Trophoblast cell (in vitro differentiated cells and primary cell): ENCODE data around the gene CLDND2.

ENCODE experiments used
- DNase-seq, 2 donors: peaks; one replicate each; pipeline ENCODE4 v3.0.0-alpha.2; 2016
- H2AFZ ChIP-seq: 2 replicates; pipeline ENCODE4 v1.6.1; 2013; ENCODE audit warnings: low read length, moderate library complexity, mild to moderate bottlenecking; ENCODE audit not compliant: insufficient read depth, poor library complexity
- H2AK5ac ChIP-seq: 2 replicates; pipeline ENCODE4 v1.6.1; 2013; ENCODE audit warnings: mild to moderate bottlenecking, low read length
- H2BK120ac ChIP-seq: 2 replicates; pipeline ENCODE4 v1.6.1; 2013; ENCODE audit warnings: low read length, mild to moderate bottlenecking, moderate library complexity; ENCODE audit not compliant: insufficient read depth, poor library complexity
- H2BK12ac ChIP-seq: 2 replicates; pipeline ENCODE4 v1.6.1; 2013; ENCODE audit warnings: mild to moderate bottlenecking, low read length, moderate library complexity
- H2BK5ac ChIP-seq: 2 replicates; pipeline ENCODE4 v1.6.1; 2013; ENCODE audit warnings: low read length, low read depth, moderate library complexity, mild to moderate bottlenecking; ENCODE audit not compliant: poor library complexity
- H3K14ac ChIP-seq: 2 replicates; pipeline ENCODE4 v1.6.1; 2013; ENCODE audit warnings: mild to moderate bottlenecking, low read length
- H3K18ac ChIP-seq: 2 replicates; pipeline ENCODE4 v1.6.1; 2013; ENCODE audit warnings: mild to moderate bottlenecking, low read length
- H3K23ac ChIP-seq: 2 replicates; pipeline ENCODE4 v1.6.1; 2013; ENCODE audit warnings: low read length
- H3K27ac ChIP-seq: 2 replicates; pipeline ENCODE4 v1.5.1; 2013; ENCODE audit warnings: low read depth, mild to moderate bottlenecking, inconsistent platforms, low read length, moderate library complexity
- H3K27me3 ChIP-seq: 2 replicates; pipeline ENCODE4 v1.6.1; 2013; ENCODE audit warnings: inconsistent platforms, mild to moderate bottlenecking, low read length, moderate library complexity; ENCODE audit not compliant: insufficient read depth
- H3K36me3 ChIP-seq, 2 experiments: 1 replicate in 1 of 2; 2 replicates in 1 of 2; pipeline ENCODE4 v1.6.1; 2013; ENCODE audit warnings: low read length in 2 of 2, mild to moderate bottlenecking in 2 of 2, moderate library complexity in 1 of 2; ENCODE audit not compliant: insufficient read depth in 2 of 2, control insufficient read depth in 1 of 2
- H3K4ac ChIP-seq: 2 replicates; pipeline ENCODE4 v1.6.1; 2013; ENCODE audit warnings: low read depth, mild to moderate bottlenecking, low read length, moderate library complexity
- H3K4me1 ChIP-seq, 2 experiments: 1 replicate in 1 of 2; 2 replicates in 1 of 2; pipeline ENCODE4 v1.6.1; 2013; ENCODE audit warnings: low read length in 2 of 2, mild to moderate bottlenecking in 2 of 2, moderate library complexity in 1 of 2; ENCODE audit not compliant: insufficient read depth in 2 of 2, control insufficient read depth in 1 of 2
- H3K4me2 ChIP-seq: 2 replicates; pipeline ENCODE4 v1.6.1; 2013; ENCODE audit warnings: inconsistent platforms, mild to moderate bottlenecking, low read length, moderate library complexity
- H3K4me3 ChIP-seq: 2 replicates; pipeline ENCODE4 v1.5.1; 2013; ENCODE audit warnings: mild to moderate bottlenecking, low read depth, low read length, inconsistent platforms
- H3K79me1 ChIP-seq: one replicate; pipeline ENCODE4 v1.6.1; 2013; ENCODE audit warnings: low read length
- H3K79me2 ChIP-seq: 2 replicates; pipeline ENCODE4 v1.6.1; 2013; ENCODE audit warnings: low read length, mild to moderate bottlenecking; ENCODE audit not compliant: control insufficient read depth, insufficient read depth, poor library complexity
- H3K9ac ChIP-seq: 2 replicates; pipeline ENCODE4 v1.6.1; 2013; ENCODE audit warnings: mild to moderate bottlenecking, low read length
- H3K9me3 ChIP-seq: 2 replicates; pipeline ENCODE4 v1.6.1; 2013; ENCODE audit warnings: low read depth, mild to moderate bottlenecking, control low read depth, inconsistent platforms, low read length; ENCODE audit not compliant: insufficient read depth
- H4K12ac ChIP-seq: 2 replicates; pipeline ENCODE4 v1.6.1; 2013; ENCODE audit warnings: low read depth, mild to moderate bottlenecking, low read length, moderate library complexity
- H4K8ac ChIP-seq: 2 replicates; pipeline ENCODE4 v1.6.1; 2013; ENCODE audit warnings: low read depth, mild to moderate bottlenecking, low read length, moderate library complexity
- H4K91ac ChIP-seq: one replicate; pipeline ENCODE4 v1.6.1; 2013; ENCODE audit warnings: low read depth, mild to moderate bottlenecking, low read length, moderate library complexity
- WGBS: extraction: QIAGEN DNeasy Blood & Tissue Kit; methylation state at CpG from one replicate; pipeline ENCODE4 v1.1.7; 2013; ENCODE audit warnings: missing lambda C conversion rate; ENCODE audit not compliant: insufficient read length, insufficient coverage; ENCODE audit errors: extremely low coverage; 5-methylcytosine and 5-hydroxymethylcytosine counted together

Gene CLDND2

DNA sequence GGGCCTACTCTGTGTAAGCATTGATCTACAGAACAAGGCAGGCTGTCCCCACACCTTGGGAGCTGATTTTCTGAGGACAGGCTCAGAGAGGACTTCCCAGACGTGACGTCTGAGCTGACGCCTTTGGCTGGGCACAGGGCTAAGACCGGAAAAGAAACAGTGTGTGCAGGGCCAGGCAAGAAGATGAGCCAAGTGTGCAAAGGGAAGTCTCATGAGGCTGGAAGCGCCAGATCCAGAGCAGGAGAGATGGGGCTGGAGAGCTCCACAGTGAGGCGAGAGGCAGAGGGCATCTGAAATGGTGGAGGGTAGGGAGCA is 44.7 kb downstream of the CLDND2 start:
- H4K91ac ChIP-seq: no peak overlapping the region
- no peak overlapping the region for H2BK120ac ChIP-seq
- no CpG with 5 or more reads among the region's 6 CpGs for WGBS

DNA sequence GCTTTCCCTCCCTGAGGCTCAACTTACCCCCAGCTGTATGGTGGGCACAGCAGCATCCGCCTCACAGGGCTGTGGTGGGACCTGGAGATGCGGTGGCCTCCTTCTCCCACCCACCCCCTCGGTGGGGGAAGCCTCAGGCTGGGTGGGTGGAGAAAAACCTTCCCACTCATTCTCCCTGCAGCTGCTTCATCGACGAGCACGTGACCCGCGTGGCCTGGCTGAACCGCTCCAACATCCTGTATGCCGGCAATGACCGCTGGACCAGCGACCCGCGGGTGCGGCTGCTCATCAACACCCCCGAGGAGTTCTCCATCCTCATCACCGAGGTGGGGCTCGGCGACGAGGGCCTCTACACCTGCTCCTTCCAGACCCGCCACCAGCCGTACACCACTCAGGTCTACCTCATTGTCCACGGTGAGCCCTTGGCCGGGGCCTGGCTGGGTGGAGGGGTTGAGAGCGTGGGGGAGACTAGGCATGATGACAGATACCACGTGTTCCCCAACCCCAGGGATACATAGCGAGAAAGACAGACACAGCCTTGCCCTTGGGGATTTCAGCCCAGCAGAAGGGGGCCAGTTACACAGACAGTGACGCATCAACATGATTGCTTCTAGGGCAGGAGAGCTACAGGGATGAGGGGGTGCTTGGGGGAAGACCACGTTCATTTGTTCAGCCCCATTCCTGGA is 45.2 kb downstream of the CLDND2 start:
- H2BK120ac ChIP-seq: no peak overlapping the region
- H3K4me3 ChIP-seq: no peak overlapping the region
- H4K12ac ChIP-seq: no peak overlapping the region
- H3K4me2 ChIP-seq: no peak overlapping the region
- peaks cover 3% of the 10 kb centered on the region for H3K9me3 ChIP-seq
- no peak overlapping the region for H3K23ac ChIP-seq
- no peak overlapping the region for H3K14ac ChIP-seq
- no peak overlapping the region for H2BK5ac ChIP-seq
- H3K27ac ChIP-seq: no peak overlapping the region
- no peaks in the 10 kb centered on the region for H3K4me1 ChIP-seq
- no peak overlapping the region for H2BK12ac ChIP-seq
- no peaks in the 10 kb centered on the region for H3K79me1 ChIP-seq
- no peak overlapping the region for H2AFZ ChIP-seq
- no peaks in the 10 kb centered on the region for H3K27me3 ChIP-seq
- no peak overlapping the region for H3K9ac ChIP-seq
- no peaks in the 10 kb centered on the region for H3K36me3 ChIP-seq
- WGBS: no CpG with 5 or more reads among the region's 29 CpGs
- no peak for DNase-seq
- no peaks in the 10 kb centered on the region for H3K79me2 ChIP-seq
- H4K8ac ChIP-seq: no peak overlapping the region
- H3K4ac ChIP-seq: no peak overlapping the region
- no peak overlapping the region for H4K91ac ChIP-seq
- no peak overlapping the region for H3K18ac ChIP-seq
- H2AK5ac ChIP-seq: no peak overlapping the region

More for the DNA sequence above, 44.7 kb downstream of the CLDND2 start:
- H3K4me1 ChIP-seq: no peaks in the 10 kb centered on the region
- no peaks in the 10 kb centered on the region for H3K27me3 ChIP-seq
- H3K79me1 ChIP-seq: no peaks in the 10 kb centered on the region
- H3K9me3 ChIP-seq: peaks cover 3% of the 10 kb centered on the region
- DNase-seq: no peak
- H2BK5ac ChIP-seq: no peak overlapping the region
- no peak overlapping the region for H4K8ac ChIP-seq
- no peak overlapping the region for H2AFZ ChIP-seq
- no peak overlapping the region for H4K12ac ChIP-seq
- no peak overlapping the region for H3K14ac ChIP-seq
- H3K79me2 ChIP-seq: no peaks in the 10 kb centered on the region
- H3K27ac ChIP-seq: no peak overlapping the region
- no peak overlapping the region for H3K23ac ChIP-seq
- H3K4me2 ChIP-seq: no peak overlapping the region
- no peak overlapping the region for H3K18ac ChIP-seq
- no peak overlapping the region for H3K4ac ChIP-seq
- H2AK5ac ChIP-seq: no peak overlapping the region
- no peaks in the 10 kb centered on the region for H3K36me3 ChIP-seq
- H3K9ac ChIP-seq: no peak overlapping the region
- no peak overlapping the region for H3K4me3 ChIP-seq
- no peak overlapping the region for H2BK12ac ChIP-seq

DNA sequence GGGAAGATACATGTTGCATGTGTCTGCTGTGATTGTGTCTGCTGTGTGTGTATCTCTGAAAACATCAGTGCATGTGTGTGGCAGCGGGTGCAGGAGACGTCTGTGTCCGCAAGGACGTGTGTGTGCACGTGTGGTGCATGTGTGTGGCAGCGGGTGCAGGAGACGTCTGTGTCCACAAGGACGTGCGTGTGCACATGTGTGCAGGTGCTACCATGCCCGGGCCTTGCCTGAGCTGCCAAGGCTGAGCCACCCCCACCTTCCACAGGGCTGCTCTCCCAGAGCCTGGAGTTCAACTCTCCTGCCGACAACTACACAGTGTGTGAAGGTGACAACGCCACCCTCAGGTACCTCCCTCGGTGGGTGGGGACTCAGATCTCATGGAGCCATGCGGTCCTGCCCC is 47.0 kb downstream of the CLDND2 start:
- Histone ChIP-seq H3K27ac (no peak overlapping the region), H3K9me3 (no peaks in the 10 kb centered on the region), H3K4me1 (no peaks in the 10 kb centered on the region), H2AFZ (no peak overlapping the region), H2BK12ac (no peak overlapping the region), H4K12ac (no peak overlapping the region), H3K4me3 (no peak overlapping the region), H2BK5ac (no peak overlapping the region), H3K4ac (no peak overlapping the region), H4K91ac (no peak overlapping the region), H3K18ac (no peak overlapping the region), H2BK120ac (no peak overlapping the region), H3K36me3 (no peaks in the 10 kb centered on the region), H3K14ac (no peak overlapping the region), H3K79me1 (no peaks in the 10 kb centered on the region), H3K23ac (no peak overlapping the region), H3K4me2 (no peak overlapping the region), H3K27me3 (no peaks in the 10 kb centered on the region), H2AK5ac (no peak overlapping the region), H3K9ac (no peak overlapping the region), H4K8ac (no peak overlapping the region), H3K79me2 (no peaks in the 10 kb centered on the region)
- DNase-seq: no peak
- WGBS: no CpG with 5 or more reads among the region's 14 CpGs

DNA sequence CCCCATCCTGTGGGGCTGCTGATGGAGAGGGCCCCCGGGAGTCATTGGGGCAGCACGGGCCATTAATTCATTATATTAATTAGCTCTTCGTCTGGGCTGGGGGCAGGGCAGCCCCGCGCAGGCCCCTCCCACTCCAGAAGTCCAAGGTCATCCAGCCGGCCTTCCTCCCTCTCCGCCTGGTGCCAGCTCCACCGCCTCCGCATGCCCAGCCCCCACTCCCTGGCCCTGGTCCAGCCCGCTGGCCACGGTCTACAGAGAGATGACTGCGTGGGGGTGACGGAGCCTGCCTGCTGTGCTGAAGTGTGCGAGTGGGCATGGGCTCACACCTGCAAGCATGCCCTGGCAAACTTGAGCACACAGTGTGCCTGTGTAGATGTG is 48.5 kb downstream of the CLDND2 start:
- H3K4ac ChIP-seq: no peak overlapping the region
- H4K12ac ChIP-seq: no peak overlapping the region
- no peaks in the 10 kb centered on the region for H3K27me3 ChIP-seq
- no peak overlapping the region for H2BK120ac ChIP-seq
- H3K23ac ChIP-seq: no peak overlapping the region
- no peak overlapping the region for H2BK5ac ChIP-seq
- no peaks in the 10 kb centered on the region for H3K79me2 ChIP-seq
- no peak overlapping the region for H3K4me3 ChIP-seq
- H2AK5ac ChIP-seq: no peak overlapping the region
- H4K8ac ChIP-seq: no peak overlapping the region
- no peak overlapping the region for H3K9ac ChIP-seq
- no peaks in the 10 kb centered on the region for H3K4me1 ChIP-seq
- no peaks in the 10 kb centered on the region for H3K9me3 ChIP-seq
- no peaks in the 10 kb centered on the region for H3K36me3 ChIP-seq
- no peaks in the 10 kb centered on the region for H3K79me1 ChIP-seq
- no peak overlapping the region for H3K14ac ChIP-seq
- WGBS: no CpG with 5 or more reads among the region's 14 CpGs
- no peak for DNase-seq
- no peak overlapping the region for H4K91ac ChIP-seq
- H3K4me2 ChIP-seq: no peak overlapping the region
- H3K27ac ChIP-seq: no peak overlapping the region
- H3K18ac ChIP-seq: no peak overlapping the region
- H2AFZ ChIP-seq: no peak overlapping the region
- H2BK12ac ChIP-seq: no peak overlapping the region
